ENCODE measurements around the gene PRDX6.

Gene PRDX6, protein sequence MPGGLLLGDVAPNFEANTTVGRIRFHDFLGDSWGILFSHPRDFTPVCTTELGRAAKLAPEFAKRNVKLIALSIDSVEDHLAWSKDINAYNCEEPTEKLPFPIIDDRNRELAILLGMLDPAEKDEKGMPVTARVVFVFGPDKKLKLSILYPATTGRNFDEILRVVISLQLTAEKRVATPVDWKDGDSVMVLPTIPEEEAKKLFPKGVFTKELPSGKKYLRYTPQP

DNA sequence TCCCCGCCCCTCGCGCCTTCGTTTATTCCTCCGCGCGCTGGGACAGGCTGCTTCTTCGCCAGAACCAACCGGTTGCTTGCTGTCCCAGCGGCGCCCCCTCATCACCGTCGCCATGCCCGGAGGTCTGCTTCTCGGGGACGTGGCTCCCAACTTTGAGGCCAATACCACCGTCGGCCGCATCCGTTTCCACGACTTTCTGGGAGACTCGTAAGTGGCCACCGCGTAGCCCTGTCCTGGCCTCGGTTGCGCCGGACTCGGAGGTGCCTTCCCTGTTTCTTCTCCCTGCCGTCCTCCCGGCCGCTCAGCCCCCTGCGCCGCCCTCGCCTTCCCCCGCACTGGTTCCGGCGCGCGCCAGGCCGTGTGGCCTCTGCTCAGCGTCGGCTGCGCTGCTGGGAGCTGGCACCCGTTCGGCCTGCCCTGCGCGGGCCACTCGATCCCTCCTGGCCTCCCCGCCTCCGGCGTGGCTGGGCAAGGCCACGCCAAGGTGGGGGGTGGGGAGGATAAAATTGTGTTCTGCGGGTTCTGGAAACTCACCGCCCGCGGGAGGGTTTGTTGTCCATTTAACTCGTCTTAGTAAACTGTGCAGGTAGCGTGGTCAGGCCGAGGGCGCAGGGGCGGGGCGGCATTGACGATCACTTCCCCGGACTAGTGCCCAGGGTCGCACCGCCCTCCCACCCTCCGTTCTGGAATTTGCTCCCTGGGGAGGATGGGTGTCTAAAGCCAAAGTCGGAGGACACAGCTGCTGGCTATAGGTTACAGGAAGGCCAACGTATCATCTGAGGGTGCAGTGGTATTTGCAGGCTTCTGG is at the start of gene PRDX6:
Gene PRDX6 (plus strand): TSS at position 50 of the 808 bp plus-strand sequence. CDS start 63 bp downstream, at position 113.
- Mint-ChIP-seq H3K4me1 (peaks cover 62% of the 10 kb centered on the region), H3K36me3 (ENCODE audit: low read depth) (peaks cover 46% of the 10 kb centered on the region), H3K9me3 (no peaks in the 10 kb centered on the region), H3K4me3 (peak within 1 kb of the TSS; percentile 91), H3K27ac (peak within 1 kb of the TSS; percentile 97), H3K27me3 (ENCODE audit: low read depth, poor library complexity) (no peaks in the 10 kb centered on the region)
- peak; percentile 58 for DNase-seq
- TF ChIP-seq, protein P1, sequence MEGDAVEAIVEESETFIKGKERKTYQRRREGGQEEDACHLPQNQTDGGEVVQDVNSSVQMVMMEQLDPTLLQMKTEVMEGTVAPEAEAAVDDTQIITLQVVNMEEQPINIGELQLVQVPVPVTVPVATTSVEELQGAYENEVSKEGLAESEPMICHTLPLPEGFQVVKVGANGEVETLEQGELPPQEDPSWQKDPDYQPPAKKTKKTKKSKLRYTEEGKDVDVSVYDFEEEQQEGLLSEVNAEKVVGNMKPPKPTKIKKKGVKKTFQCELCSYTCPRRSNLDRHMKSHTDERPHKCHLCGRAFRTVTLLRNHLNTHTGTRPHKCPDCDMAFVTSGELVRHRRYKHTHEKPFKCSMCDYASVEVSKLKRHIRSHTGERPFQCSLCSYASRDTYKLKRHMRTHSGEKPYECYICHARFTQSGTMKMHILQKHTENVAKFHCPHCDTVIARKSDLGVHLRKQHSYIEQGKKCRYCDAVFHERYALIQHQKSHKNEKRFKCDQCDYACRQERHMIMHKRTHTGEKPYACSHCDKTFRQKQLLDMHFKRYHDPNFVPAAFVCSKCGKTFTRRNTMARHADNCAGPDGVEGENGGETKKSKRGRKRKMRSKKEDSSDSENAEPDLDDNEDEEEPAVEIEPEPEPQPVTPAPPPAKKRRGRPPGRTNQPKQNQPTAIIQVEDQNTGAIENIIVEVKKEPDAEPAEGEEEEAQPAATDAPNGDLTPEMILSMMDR (IDR thresholded peaks at IDR 0.05): no peak

DNA sequence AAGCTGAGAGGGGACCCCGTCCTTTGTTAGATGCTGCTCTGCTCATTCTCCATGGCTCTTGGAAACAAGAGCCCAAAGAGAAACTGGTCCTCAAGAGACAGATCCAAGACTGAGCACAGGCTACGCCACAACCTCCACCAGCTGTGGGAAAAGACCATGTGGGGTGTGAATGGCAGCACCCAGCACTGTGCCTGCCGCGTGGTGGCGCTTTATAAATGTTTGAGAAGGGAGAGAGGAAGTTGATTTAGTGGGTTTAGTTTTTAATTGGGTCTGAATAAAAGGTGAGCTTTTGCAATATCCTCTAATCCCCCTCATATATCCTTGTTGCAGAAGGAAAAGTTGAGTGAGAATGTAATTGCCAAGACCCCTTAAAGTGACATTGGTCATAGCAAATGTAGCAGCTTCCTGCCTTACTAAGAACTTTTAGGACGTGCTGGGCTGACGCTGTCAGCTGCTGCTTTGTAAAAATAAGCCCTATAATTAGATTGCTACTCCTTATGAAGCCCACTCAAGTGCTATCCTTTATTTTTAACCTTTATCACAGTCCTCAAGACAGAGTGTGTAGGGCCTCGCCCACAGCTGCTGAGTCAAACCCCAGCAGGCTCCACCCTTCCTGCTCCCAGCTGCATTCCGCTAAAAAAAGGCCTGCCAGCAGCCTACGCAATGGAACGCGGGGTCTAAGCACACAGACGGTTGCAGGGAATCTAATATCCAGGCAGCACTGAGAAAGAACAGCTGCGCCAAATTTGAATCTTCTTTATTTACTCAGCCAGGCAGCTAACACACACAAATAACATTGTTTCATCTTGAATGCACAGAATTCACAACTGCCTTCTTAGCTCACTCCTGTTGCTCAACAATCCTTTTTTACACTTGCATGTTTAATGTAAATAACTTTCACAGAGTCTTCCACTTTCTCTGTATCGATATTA is 47.4 kb upstream of the PRDX6 start:
- Mint-ChIP-seq H3K4me3 (peak overlapping the region; percentile 30), H3K27me3 (ENCODE audit: low read depth, poor library complexity) (no peaks in the 10 kb centered on the region), H3K27ac (no peak overlapping the region), H3K36me3 (ENCODE audit: low read depth) (no peaks in the 10 kb centered on the region), H3K4me1 (peaks cover 22% of the 10 kb centered on the region), H3K9me3 (no peaks in the 10 kb centered on the region)
- peak; percentile 54 for DNase-seq
- TF ChIP-seq, protein P1 (IDR thresholded peaks at IDR 0.05): peak; percentile 32

DNA sequence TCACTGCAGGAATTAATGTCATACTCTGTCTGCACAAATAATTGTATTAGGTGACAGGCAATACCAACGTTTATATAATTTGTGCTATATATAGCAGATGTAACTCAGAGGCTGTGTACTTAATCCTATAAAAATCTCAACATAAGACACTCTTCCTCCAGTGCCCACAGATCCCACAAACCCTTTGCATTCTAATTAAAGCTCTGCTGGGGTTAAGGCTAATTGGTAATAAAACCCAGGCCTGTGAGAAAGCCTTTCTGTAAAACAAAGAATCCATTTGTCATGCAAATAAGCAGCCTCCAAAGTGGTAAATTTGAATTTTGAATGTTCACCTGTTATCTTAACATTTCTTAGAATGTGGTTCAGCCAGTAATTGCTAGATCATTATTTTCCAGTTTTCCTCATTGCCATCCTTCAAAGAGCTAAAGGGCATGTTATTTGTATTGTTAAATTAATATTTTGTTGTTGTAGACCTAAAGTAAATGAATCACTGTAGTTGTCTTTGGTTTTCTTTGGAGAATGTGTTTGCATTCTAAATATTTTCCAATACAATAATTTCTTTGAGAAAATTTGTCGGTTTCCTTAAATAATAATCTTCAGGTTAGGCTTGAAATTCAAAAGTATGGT is 46.3 kb upstream of the PRDX6 start:
- Mint-ChIP-seq H3K27me3 (ENCODE audit: low read depth, poor library complexity) (peaks cover 2% of the 10 kb centered on the region), H3K4me1 (peaks cover 22% of the 10 kb centered on the region), H3K36me3 (ENCODE audit: low read depth) (no peaks in the 10 kb centered on the region), H3K27ac (no peak overlapping the region), H3K4me3 (no peak overlapping the region), H3K9me3 (no peaks in the 10 kb centered on the region)
- DNase-seq: no peak
- TF ChIP-seq, protein P1 (IDR thresholded peaks at IDR 0.05): no peak

DNA sequence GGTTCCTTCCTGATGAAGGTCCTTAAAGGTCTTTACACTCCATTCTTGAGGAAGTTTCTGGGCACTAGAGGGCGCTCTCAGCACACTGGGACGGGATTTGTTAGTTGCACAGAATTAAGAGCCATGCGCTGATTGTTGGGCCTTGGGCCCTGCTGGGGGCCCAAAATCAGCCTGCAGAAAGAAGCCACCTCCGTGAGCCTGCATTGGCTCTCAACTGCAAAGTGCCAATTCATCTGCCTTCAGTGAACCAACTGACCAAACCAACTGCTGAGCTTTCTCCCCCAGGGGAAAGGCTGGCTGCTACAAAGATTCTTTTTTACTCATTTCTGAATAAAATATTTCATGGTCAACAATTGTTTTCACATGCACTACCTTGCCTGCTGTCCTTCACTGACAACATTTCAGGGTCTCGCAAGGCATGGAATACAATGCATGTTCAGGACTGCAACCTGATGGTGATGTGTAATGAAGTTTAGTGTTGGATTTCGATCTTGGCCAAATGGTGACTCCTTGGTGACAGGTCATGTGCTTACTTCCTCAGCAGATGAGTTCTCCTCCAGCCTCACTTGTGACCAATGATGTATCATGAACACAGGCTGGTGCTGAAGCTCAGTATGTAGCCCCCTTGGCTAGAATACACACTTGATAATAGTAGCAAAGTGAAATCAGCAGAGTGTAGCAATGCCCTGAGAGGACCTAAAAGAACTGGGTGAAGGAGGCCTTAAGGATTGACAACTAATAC is 45.7 kb upstream of the PRDX6 start:
- no peaks in the 10 kb centered on the region for H3K9me3 Mint-ChIP-seq
- H3K27me3 Mint-ChIP-seq (ENCODE audit: low read depth, poor library complexity): peaks cover 4% of the 10 kb centered on the region
- TF ChIP-seq, protein P1 (IDR thresholded peaks at IDR 0.05): peak; percentile 96
- H3K4me1 Mint-ChIP-seq: peaks cover 22% of the 10 kb centered on the region
- H3K36me3 Mint-ChIP-seq (ENCODE audit: low read depth): no peaks in the 10 kb centered on the region
- H3K4me3 Mint-ChIP-seq: no peak overlapping the region
- no peak overlapping the region for H3K27ac Mint-ChIP-seq
- peak; percentile 88 for DNase-seq

GRCh38 chr1:173432331-173432730 is 44.8 kb upstream of the PRDX6 start:
- no peaks in the 10 kb centered on the region for H3K36me3 Mint-ChIP-seq (ENCODE audit: low read depth)
- peaks cover 4% of the 10 kb centered on the region for H3K27me3 Mint-ChIP-seq (ENCODE audit: low read depth, poor library complexity)
- H3K4me3 Mint-ChIP-seq: no peak overlapping the region
- H3K9me3 Mint-ChIP-seq: no peaks in the 10 kb centered on the region
- TF ChIP-seq, protein P1 (IDR thresholded peaks at IDR 0.05): no peak
- H3K4me1 Mint-ChIP-seq: peaks cover 22% of the 10 kb centered on the region
- DNase-seq: no peak
- no peak overlapping the region for H3K27ac Mint-ChIP-seq

Data from nephron progenitor cell (in vitro differentiated cells).